Fibroblast of peridontal ligament (primary cell): ENCODE measurements around the gene APAF1.
A peak's percentile ranks its signal among the peaks of the same experiment; 100 is the strongest.

Experiments
- DNase-seq: peaks from one replicate; pipeline ENCODE4 v3.0.0-alpha.2; 2010; ENCODE audit errors: extremely low read depth

Gene APAF1

DNA sequence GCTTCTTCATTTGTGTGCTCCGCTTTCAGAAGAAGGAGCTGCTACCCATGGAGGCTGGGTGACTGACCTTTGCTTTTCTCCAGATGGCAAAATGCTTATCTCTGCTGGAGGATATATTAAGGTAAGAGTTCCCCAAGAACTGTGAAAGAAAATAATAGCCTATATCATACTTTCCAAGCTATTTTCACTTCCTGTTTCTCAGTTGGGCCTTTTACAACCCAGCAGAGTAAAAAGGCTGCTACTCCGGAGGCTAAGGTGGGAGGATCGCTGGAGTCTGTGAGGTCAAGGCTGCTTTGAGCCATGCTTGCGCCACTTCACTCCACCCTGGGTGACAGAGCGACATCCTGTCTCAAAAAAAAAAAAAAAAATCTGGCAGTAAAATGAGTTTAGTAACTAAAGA is 82.1 kb downstream of the APAF1 start:
- no peak for DNase-seq

GRCh38 chr12:98730412-98730811 is 85.3 kb downstream of the APAF1 start:
- DNase-seq: no peak

DNA sequence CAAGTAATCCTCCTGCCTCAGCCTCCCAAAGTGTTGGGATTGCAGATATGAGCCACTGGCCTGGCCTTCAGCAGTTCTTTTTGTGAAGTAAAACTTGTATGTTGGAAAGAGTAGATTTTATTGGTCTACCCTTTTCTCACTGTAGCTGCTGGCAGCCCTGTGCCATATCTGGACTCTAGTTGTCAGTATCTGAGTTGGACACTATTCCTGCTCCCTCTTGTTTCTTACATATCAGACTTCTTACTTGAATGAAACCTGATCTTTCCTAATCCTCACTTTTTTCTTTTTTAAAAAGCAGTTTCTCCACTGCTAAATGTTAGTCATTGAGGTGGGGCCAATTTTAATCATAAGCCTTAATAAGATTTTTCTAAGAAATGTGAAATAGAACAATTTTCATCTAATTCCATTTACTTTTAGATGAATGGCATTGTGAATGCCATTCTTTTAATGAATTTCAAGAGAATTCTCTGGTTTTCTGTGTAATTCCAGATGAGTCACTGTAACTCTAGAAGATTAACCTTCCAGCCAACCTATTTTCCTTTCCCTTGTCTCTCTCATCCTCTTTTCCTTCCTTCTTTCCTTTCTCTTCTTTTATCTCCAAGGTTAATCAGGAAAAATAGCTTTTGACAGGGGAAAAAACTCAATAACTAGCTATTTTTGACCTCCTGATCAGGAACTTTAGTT is 88.7 kb downstream of the APAF1 start:
- peak; percentile 49 for DNase-seq

DNA sequence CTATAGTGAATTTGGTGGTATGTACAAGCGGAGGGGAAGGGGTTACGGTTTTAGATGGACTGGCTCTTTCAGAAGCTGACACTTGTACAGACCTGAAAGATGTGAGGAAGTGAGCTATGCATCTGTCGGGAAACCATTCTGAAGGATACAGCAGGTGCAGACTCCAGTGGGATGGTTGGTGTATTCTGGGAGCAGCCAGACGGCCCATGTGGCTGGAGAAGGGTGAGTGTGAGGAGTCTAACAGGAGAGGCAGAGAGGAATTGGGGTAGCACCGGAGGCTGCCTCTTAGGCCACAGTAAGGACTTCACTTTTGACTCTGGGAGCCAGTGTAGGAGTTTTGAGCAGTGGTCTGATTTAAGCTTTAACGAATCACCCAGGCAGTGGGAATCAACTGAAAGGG is 90.7 kb downstream of the APAF1 start:
- no peak for DNase-seq

- peak; percentile 68 for DNase-seq
Measured at GRCh38 chr12:98736352-98737321, 91.5 kb downstream of the APAF1 start.

DNA sequence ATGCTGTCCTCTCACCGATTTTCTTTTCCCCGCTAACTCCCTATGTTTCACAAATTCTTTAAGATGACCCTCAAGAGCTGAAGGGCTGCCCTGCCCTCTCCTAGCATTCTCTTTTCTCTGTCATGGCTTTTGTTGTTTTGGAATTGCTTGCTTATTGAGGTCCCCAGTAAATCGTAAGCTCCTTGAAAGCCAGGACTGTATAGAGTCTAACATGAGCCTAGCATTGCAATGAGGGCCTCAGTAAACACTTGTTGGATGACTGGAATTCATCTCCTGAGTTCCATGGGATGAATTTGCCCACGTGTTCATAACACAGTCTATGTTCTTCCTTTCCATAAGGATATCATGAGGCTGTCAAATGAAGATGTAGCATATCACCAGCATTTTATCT is 92.2 kb downstream of the APAF1 start:
- no peak for DNase-seq

- DNase-seq: no peak
Measured at GRCh38 chr12:98738002-98738401, 92.9 kb downstream of the APAF1 start.

- DNase-seq: no peak
Measured at GRCh38 chr12:98738539-98738938, 93.4 kb downstream of the APAF1 start.

DNA sequence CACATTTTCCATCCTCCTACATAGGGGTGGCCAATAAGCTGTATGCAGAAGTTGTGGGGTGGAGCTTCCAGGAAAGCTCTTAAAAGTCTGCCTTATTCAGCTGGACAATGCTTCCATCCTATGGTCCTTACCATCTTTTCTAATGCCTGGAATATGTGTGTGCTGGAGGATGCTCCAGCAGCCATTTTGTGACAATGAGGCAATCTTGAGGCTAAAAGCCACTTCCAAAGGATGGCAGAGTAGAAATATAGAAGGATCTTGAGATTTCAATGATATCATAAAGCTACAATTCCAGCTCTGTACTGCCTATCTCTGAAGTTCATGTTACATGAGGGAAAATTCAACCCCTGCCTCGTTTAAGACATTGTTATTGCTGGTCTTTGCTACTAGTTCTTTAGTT is 95.7 kb downstream of the APAF1 start:
- no peak for DNase-seq

DNA sequence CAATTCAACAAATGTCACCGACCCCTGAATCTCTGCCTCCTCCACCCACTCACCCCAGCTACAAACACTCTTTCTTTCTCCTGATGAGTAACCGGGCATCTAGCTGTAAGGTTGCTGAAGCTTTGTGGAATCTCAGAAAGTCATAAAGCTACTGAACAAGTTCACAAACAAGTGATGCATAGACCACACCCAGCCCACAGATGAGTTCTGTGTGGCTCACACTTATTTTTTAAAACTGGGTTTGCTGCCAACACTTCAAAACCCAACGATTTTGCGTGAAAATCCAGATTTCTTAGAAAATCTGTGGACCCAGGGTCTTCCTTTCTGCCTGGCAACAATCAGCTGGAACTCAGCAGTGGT is 96.1 kb downstream of the APAF1 start:
- DNase-seq: no peak

- DNase-seq: no peak
Measured at GRCh38 chr12:98741556-98742265, 96.6 kb downstream of the APAF1 start.

- DNase-seq: no peak
Measured at GRCh38 chr12:98743362-98743953, 98.4 kb downstream of the APAF1 start.

DNA sequence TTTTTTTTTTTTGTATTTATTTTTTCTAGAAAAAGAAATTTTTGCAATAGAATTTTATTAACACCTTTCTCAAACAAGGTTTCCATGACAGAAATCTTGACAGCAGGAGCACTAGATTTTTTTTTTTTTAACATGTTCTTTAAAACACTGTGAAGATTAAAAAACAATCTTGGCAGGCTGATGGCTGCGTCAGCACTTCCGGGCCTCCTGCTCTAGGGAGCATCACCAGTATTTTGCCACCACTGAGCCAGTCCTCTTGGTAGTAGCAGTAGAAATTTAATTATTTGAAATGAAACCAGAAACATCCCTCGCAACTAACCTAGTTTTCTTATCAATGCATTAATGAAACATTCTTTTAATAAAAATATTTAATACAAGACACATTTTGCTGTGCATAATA is 99.6 kb downstream of the APAF1 start:
- no peak for DNase-seq

- DNase-seq: peak; percentile 30
Measured at GRCh38 chr12:98745578-98746391, 100.7 kb downstream of the APAF1 start.

GRCh38 chr12:98748463-98748862 is 103.4 kb downstream of the APAF1 start:
- no peak for DNase-seq

GRCh38 chr12:98750511-98750910 is 105.4 kb downstream of the APAF1 start:
- no peak for DNase-seq

GRCh38 chr12:98751580-98752115 is 106.6 kb downstream of the APAF1 start:
- DNase-seq: no peak

- DNase-seq: peak; percentile 61
Measured at GRCh38 chr12:98752726-98753125, 107.6 kb downstream of the APAF1 start.

DNA sequence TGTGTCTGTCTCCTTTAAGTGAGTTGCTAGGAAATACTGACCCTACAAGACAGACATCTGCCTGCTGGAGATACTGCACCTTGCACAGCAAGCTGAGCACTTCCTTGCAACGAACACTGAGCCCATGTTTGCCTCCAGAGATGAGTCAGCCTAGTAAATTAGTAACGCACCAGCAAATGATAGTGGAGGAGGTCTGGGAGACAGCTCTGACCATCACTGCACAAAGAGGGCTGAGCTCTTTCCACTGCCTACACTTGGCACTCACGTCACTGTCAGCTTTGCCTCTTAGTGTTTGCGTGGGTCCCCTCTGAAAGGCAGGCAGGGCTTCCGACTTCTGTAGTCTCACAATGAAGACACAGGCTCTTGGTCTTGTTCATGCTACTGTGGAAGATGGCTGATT is 109.0 kb downstream of the APAF1 start:
- DNase-seq: peak; percentile 51

DNA sequence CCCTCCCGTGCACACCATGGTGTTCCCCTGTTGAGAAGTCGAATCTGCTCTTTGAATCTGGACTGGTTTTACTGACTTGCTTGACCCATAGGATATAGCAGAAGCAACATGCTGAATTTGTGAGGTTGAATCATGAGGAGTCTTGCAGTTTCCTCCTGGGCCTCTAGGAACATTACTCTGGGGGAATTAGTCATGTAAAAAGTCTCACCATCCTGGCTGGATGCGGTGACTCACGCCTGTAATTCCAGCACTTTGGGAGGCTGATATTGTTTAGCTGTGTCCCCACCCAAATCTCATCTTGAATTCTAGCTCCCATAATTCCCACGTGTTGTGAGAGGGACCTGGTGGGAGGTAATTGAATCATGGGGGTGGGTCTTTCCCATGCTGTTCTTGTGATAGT is 110.8 kb downstream of the APAF1 start:
- DNase-seq: peak; percentile 86

GRCh38 chr12:98757455-98757854 is 112.4 kb downstream of the APAF1 start:
- no peak for DNase-seq
